GM19099 (cell line): ENCODE results near the gene PHF3.

ENCODE experiments used
- POLR2A ChIP-seq: IDR thresholded peaks from 3 replicates; pipeline ENCODE4 v1.6.1; 2011; ENCODE audit warnings: low read depth; ENCODE audit not compliant: insufficient read length; ENCODE audit errors: extremely low read depth

PHF3 gene

GRCh38 chr6:63721181-63721580 is 85.6 kb downstream of the PHF3 start:
- no peak for TF ChIP-seq POLR2A

- TF ChIP-seq POLR2A = no peak
These were observed 89.1 kb downstream of the PHF3 start for GRCh38 chr6:63724721-63725120.

- no peak for TF ChIP-seq POLR2A
These were observed 94.7 kb downstream of the PHF3 start for GRCh38 chr6:63730311-63730710.

GRCh38 chr6:63731930-63732329 is 96.3 kb downstream of the PHF3 start:
- no peak for TF ChIP-seq POLR2A

GRCh38 chr6:63732336-63732735 is 96.7 kb downstream of the PHF3 start:
- no peak for TF ChIP-seq POLR2A

- no peak for TF ChIP-seq POLR2A
These were observed 99.3 kb downstream of the PHF3 start for GRCh38 chr6:63734923-63735322.

- no peak for TF ChIP-seq POLR2A
These were observed 103.6 kb downstream of the PHF3 start for GRCh38 chr6:63739094-63739687.

- TF ChIP-seq POLR2A = no peak
These were observed 105.1 kb downstream of the PHF3 start for GRCh38 chr6:63740709-63741108.

GRCh38 chr6:63742060-63742459 is 106.5 kb downstream of the PHF3 start:
- no peak for TF ChIP-seq POLR2A

GRCh38 chr6:63743691-63744090 is 108.1 kb downstream of the PHF3 start:
- no peak for TF ChIP-seq POLR2A

- TF ChIP-seq POLR2A = no peak
These were observed 109.2 kb downstream of the PHF3 start for GRCh38 chr6:63744810-63745209.

GRCh38 chr6:63745784-63746183 is 110.2 kb downstream of the PHF3 start:
- no peak for TF ChIP-seq POLR2A

GRCh38 chr6:63750400-63750799 is 114.8 kb downstream of the PHF3 start:
- TF ChIP-seq POLR2A = no peak

- no peak for TF ChIP-seq POLR2A
These were observed 122.2 kb downstream of the PHF3 start for GRCh38 chr6:63757826-63758225.

- TF ChIP-seq POLR2A = no peak
These were observed 124.1 kb downstream of the PHF3 start for GRCh38 chr6:63759605-63760105.

GRCh38 chr6:63760199-63760598 is 124.6 kb downstream of the PHF3 start:
- no peak for TF ChIP-seq POLR2A

GRCh38 chr6:63764318-63764916 is 128.8 kb downstream of the PHF3 start:
- TF ChIP-seq POLR2A = no peak
